Activated CD8-positive, alpha-beta memory T cell treated with anti-CD3 and anti-CD28 coated beads for 36 hours (primary cell): Measurements from ENCODE around the gene EML2. TPM values are rescaled to one million over a fixed set of nuclear protein-coding genes. Genes with fewer than 3 reads are reported as not detected.

Source experiments
- CTCF ChIA-PET: fragments of 350-600 bp; sonication (Branson Sonifier 250); formaldehyde crosslinking; loops from one replicate; lab custom pipeline; 2021; ENCODE audit warnings: antibody characterized with exemption; lab: Charles Lee
- POLR2A ChIA-PET: fragments of 350-600 bp; sonication (Branson Sonifier 250); formaldehyde crosslinking; loops from one replicate; lab custom pipeline; 2021; ENCODE audit warnings: antibody characterized with exemption; lab: Charles Lee
- total RNA-seq, 2 experiments: library from RNA; stranded (reverse); gene quantifications; one replicate each; pipeline ENCODE4 v1.2.3, GENCODE V29; 2021

The EML2 gene
- total RNA-seq, 2 experiments from 2014 or later, result 121 to 122 TPM

GRCh38 chr19:45581576-45581975, 57.6 kb downstream of the EML2 start:
- ChIA-PET POLR2A (no interaction called here), CTCF (interaction anchor here (0.8 kb wide), 1 partner anchor 23 kb away, joined by 3 read pairs; no protein-coding TSS in a partner anchor)

- CTCF ChIA-PET, result no interaction called here
- POLR2A ChIA-PET, result no interaction called here
These were observed 60.3 kb downstream of the EML2 start for GRCh38 chr19:45578861-45579260.

GRCh38 chr19:45577111-45577905, 61.9 kb downstream of the EML2 start:
- ChIA-PET CTCF (no interaction called here), POLR2A (interaction anchor here (0.5 to 0.7 kb wide), 3 partner anchors 108 to 477 kb away, joined by 3 to 10 read pairs (median 4); no protein-coding TSS in a partner anchor)

- ChIA-PET CTCF (no interaction called here), POLR2A (interaction anchor here (0.5 to 0.7 kb wide), 3 partner anchors 108 to 476 kb away, joined by 3 to 10 read pairs (median 4); no protein-coding TSS in a partner anchor)
These were observed 62.5 kb downstream of the EML2 start for GRCh38 chr19:45576682-45577081.

GRCh38 chr19:45575216-45575615, 64.0 kb downstream of the EML2 start:
- ChIA-PET POLR2A (no interaction called here), CTCF (no interaction called here)

GRCh38 chr19:45574526-45574925, 64.7 kb downstream of the EML2 start:
- POLR2A ChIA-PET, result no interaction called here
- CTCF ChIA-PET, result no interaction called here

GRCh38 chr19:45571457-45572220, 67.6 kb downstream of the EML2 start:
- CTCF ChIA-PET, result interaction anchor here (0.6 to 0.9 kb wide), 3 partner anchors 8 to 91 kb away, joined by 3 to 4 read pairs (median 4); no protein-coding TSS in a partner anchor

GRCh38 chr19:45569619-45570421, 69.4 kb downstream of the EML2 start:
- ChIA-PET POLR2A (no interaction called here), CTCF (interaction anchor here (0.8 to 1.5 kb wide), 2 partner anchors 11 to 13 kb away, joined by 3 to 5 read pairs; no protein-coding TSS in a partner anchor)

More at GRCh38 chr19:45571457-45572220, 67.6 kb downstream of the EML2 start:
- POLR2A ChIA-PET, result interaction anchor here (0.6 kb wide), 1 partner anchor 52 kb away, joined by 13 read pairs; no protein-coding TSS in a partner anchor

- CTCF ChIA-PET, result interaction anchor here (1.7 kb wide), 1 partner anchor 10 kb away, joined by 10 read pairs; no protein-coding TSS in a partner anchor
- POLR2A ChIA-PET, result no interaction called here
These were observed 70.5 kb downstream of the EML2 start for GRCh38 chr19:45568732-45569131.

- POLR2A ChIA-PET, result no interaction called here
- CTCF ChIA-PET, result interaction anchor here (0.5 to 1.7 kb wide), 2 partner anchors 9 to 31 kb away, joined by 4 to 10 read pairs; no protein-coding TSS in a partner anchor
These were observed 71.6 kb downstream of the EML2 start for GRCh38 chr19:45567609-45568008.

- CTCF ChIA-PET, result no interaction called here
These were observed 74.9 kb downstream of the EML2 start for GRCh38 chr19:45564131-45564780.

GRCh38 chr19:45560686-45561085, 78.5 kb downstream of the EML2 start:
- ChIA-PET CTCF (no interaction called here), POLR2A (no interaction called here)

More at GRCh38 chr19:45564131-45564780, 74.9 kb downstream of the EML2 start:
- POLR2A ChIA-PET, result interaction anchor here (0.6 kb wide), 1 partner anchor 270 kb away, joined by 3 read pairs; no protein-coding TSS in a partner anchor

GRCh38 chr19:45560038-45560437, 79.2 kb downstream of the EML2 start:
- CTCF ChIA-PET, result no interaction called here
- POLR2A ChIA-PET, result no interaction called here

Other genes with a start within 250 kb of the EML2 start
- 1 to 10 TPM; 3.4 to 3.9 TPM for gene PPP1R13L, start 234.3 kb downstream of the EML2 start, total RNA-seq
- 10 to 100 TPM; 30.6 to 32.4 TPM for gene POLR1G, start 232.8 kb downstream of the EML2 start, total RNA-seq
- 10 to 100 TPM; 68.0 to 71.9 TPM for gene ERCC1, start 215.5 kb downstream of the EML2 start, total RNA-seq
- gene FOSB, start 171.4 kb downstream of the EML2 start, total RNA-seq, result 1 to 10 TPM; 2.8 to 3.9 TPM
- 1 to 10 TPM; 2.1 to 2.5 TPM for gene RTN2, start 142.3 kb downstream of the EML2 start, total RNA-seq
- 1 to 10 TPM; 2.0 to 3.0 TPM for gene PPM1N, start 141.0 kb downstream of the EML2 start, total RNA-seq
- 100 to 1,000 TPM; 186 to 193 TPM for gene VASP, start 131.9 kb downstream of the EML2 start, total RNA-seq
- gene OPA3, start 54.6 kb downstream of the EML2 start, total RNA-seq, result 10 to 100 TPM; 14.0 to 14.5 TPM
- gene GPR4, start 37.2 kb downstream of the EML2 start, total RNA-seq, result not detected
- 1 to 10 TPM; 2.4 to 2.8 TPM for gene GIPR, start 28.8 kb upstream of the EML2 start, total RNA-seq
- gene SNRPD2, start 52.6 kb upstream of the EML2 start, total RNA-seq, result 100 to 1,000 TPM; 777 to 805 TPM
- gene QPCTL, start 53.3 kb upstream of the EML2 start, total RNA-seq, result 10 to 100 TPM; 17.9 to 20.1 TPM
- gene FBXO46, start 91.5 kb upstream of the EML2 start, total RNA-seq, result 10 to 100 TPM; 26.5 to 30.4 TPM
- gene MEIOSIN, start 94.0 kb upstream of the EML2 start, total RNA-seq, result under 1 TPM; 0.08 to 0.11 TPM
- gene SIX5, start 129.9 kb upstream of the EML2 start, total RNA-seq, result 1 to 10 TPM; 2.0 to 2.5 TPM
- gene DMPK, start 143.1 kb upstream of the EML2 start, total RNA-seq, result 10 to 100 TPM; 19.0 to 22.2 TPM
- 10 to 100 TPM; 55.3 to 56.3 TPM for gene DMWD, start 153.4 kb upstream of the EML2 start, total RNA-seq
- under 1 TPM; 0.17 to 0.23 TPM for gene RSPH6A, start 175.9 kb upstream of the EML2 start, total RNA-seq
- gene SYMPK, start 223.8 kb upstream of the EML2 start, total RNA-seq, result 100 to 1,000 TPM; 117 to 124 TPM
- under 1 TPM; 0.52 to 0.74 TPM for gene FOXA3, start 224.9 kb upstream of the EML2 start, total RNA-seq
- 10 to 100 TPM; 14.6 to 16.1 TPM for gene IRF2BP1, start 246.7 kb upstream of the EML2 start, total RNA-seq